Measurements from ENCODE around the gene LRRC8D. TPM values are rescaled to one million over a fixed set of nuclear protein-coding genes. Genes with fewer than 3 reads are reported as not detected.
A peak's percentile ranks its signal among the peaks of the same experiment; 100 is the strongest.

LRRC8D gene
- total RNA-seq, 2 experiments from 2014 or later: 14.4 to 15.0 TPM

DNA sequence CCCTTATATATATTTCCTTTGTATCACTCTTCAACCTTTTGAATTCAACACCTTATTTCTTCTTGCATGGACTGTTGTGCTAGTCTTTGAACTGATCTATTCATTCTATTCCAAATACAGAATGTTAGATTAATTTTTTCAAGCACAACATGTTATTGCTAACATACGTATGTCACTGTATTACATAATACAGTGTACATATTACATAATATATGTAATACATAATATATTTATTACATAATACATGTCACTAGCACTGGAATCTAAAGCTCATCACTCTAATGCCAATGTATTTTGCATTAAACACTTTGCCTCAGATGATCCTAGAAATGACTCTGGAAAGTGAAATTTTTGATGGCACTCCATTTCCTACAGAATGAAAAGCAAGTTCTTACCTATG lies 59.8 kb downstream of the LRRC8D start:
- intact Hi-C loops (cut with micrococcal nuclease): no loop called here
- CTCF ChIA-PET: interaction anchor here (1.4 to 1.9 kb wide), 2 partner anchors 37 to 107 kb away, joined by 3 to 6 read pairs; no protein-coding TSS in a partner anchor
- DNase-seq: no peak
- Mint-ChIP-seq H3K27me3 (ENCODE audit: low read depth) (no peaks in the 10 kb centered on the region), H3K27ac (no peak overlapping the region), H3K4me3 (no peak overlapping the region), H3K36me3 (ENCODE audit: low read depth) (peaks cover 38% of the 10 kb centered on the region), H3K9me3 (peaks cover 8% of the 10 kb centered on the region), H3K4me1 (ENCODE audit: low read depth) (peaks cover 51% of the 10 kb centered on the region)

DNA sequence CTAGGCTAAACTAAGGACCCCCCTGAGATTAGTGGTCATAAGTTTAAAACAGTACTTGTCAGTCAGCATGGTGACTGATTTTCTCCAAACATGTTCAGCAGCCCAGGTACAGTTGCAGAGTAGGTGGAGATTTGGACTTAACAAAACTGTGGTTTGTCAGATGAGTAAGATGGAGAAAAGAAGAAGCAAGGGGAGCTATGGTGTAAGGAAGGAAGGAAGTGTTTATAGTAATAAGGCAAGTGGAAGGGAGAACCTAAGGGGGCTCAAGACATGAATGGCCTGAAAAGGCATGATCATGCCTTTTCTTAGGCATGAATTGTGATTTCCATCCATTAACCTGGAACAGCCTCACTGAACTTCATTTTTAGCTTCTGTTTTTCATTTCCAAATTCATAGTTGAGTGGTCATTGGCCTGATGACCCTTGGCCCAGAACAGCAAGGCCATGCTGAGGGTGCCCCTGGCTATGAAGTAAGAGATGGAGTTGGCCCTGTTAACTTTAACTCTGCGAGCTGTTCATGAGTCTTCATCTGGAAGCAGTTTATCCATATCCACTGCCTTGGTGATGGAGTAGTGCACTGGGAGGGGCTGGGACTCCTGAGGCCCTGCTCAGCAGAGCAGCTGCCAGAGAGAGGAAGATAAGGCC lies 60.7 kb downstream of the LRRC8D start:
- Mint-ChIP-seq H3K27ac (no peak overlapping the region), H3K9me3 (peaks cover 8% of the 10 kb centered on the region), H3K27me3 (ENCODE audit: low read depth) (no peaks in the 10 kb centered on the region), H3K36me3 (ENCODE audit: low read depth) (peaks cover 37% of the 10 kb centered on the region), H3K4me1 (ENCODE audit: low read depth) (peaks cover 43% of the 10 kb centered on the region), H3K4me3 (no peak overlapping the region)
- peak; percentile 37 for DNase-seq
- intact Hi-C loops (cut with micrococcal nuclease): no loop called here
- CTCF ChIA-PET: interaction anchor here (1.4 to 1.9 kb wide), 2 partner anchors 38 to 106 kb away, joined by 3 to 6 read pairs; no protein-coding TSS in a partner anchor

DNA sequence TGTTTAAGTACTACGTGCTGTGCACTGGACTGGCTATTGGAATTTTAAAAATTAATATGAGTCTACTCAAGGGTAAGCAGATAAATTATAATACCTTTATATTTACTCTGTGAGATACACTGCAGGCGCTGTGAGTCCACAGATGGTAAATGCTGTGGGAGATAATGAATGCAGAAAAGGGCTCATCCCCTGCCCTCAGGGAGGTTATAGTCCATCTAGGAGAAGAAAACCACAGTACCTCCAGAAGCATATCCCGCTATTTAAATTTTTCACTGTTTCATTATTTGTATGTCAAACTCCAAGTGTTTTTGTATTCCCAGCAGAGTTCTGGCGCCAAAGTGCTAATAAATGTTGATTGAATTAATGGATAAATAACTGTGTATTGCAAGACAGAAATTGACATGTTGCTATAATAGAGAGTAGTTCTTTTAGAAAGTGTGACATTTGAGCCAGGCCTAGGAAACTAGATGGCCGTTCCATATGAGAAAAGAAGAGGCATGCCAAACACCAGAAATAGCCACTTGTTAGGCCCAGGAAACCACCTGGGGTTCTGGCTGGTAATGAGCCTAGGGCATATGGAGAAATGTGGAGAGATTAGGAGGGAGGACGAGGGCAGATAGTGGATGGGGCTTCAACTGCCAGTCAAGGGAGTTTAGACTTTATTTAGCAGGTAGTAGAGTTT lies 61.7 kb downstream of the LRRC8D start:
- peaks cover 41% of the 10 kb centered on the region for H3K4me1 Mint-ChIP-seq (ENCODE audit: low read depth)
- H3K27ac Mint-ChIP-seq: no peak overlapping the region
- no peak for DNase-seq
- H3K36me3 Mint-ChIP-seq (ENCODE audit: low read depth): peaks cover 37% of the 10 kb centered on the region
- CTCF ChIA-PET: interaction anchor here (1.9 kb wide), 1 partner anchor 39 kb away, joined by 6 read pairs; no protein-coding TSS in a partner anchor
- no peak overlapping the region for H3K4me3 Mint-ChIP-seq
- peaks cover 8% of the 10 kb centered on the region for H3K9me3 Mint-ChIP-seq
- no peaks in the 10 kb centered on the region for H3K27me3 Mint-ChIP-seq (ENCODE audit: low read depth)
- intact Hi-C loops (cut with micrococcal nuclease): no loop called here

DNA sequence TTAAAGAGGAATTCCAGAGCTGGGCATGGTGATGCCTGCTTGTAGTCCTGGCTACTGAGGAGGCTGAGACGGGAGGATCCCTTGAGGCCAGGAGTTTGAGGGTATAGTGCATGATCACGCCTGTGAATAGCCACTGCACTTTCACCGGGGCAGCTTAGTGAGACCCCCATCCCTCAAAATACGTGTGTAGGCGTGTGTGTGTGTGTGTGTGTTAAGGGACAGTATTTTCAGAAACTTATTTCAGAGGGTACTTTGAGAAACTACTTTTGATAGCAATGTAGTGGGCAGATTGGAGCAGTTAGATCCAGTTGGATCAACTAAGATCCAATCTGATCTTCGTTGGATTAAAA lies 62.2 kb downstream of the LRRC8D start:
- CTCF ChIA-PET: no interaction called here
- no peaks in the 10 kb centered on the region for H3K27me3 Mint-ChIP-seq (ENCODE audit: low read depth)
- H3K36me3 Mint-ChIP-seq (ENCODE audit: low read depth): peaks cover 37% of the 10 kb centered on the region
- DNase-seq: no peak
- H3K4me3 Mint-ChIP-seq: no peak overlapping the region
- intact Hi-C loops (cut with micrococcal nuclease): no loop called here
- peaks cover 8% of the 10 kb centered on the region for H3K9me3 Mint-ChIP-seq
- no peak overlapping the region for H3K27ac Mint-ChIP-seq
- peaks cover 35% of the 10 kb centered on the region for H3K4me1 Mint-ChIP-seq (ENCODE audit: low read depth)

DNA sequence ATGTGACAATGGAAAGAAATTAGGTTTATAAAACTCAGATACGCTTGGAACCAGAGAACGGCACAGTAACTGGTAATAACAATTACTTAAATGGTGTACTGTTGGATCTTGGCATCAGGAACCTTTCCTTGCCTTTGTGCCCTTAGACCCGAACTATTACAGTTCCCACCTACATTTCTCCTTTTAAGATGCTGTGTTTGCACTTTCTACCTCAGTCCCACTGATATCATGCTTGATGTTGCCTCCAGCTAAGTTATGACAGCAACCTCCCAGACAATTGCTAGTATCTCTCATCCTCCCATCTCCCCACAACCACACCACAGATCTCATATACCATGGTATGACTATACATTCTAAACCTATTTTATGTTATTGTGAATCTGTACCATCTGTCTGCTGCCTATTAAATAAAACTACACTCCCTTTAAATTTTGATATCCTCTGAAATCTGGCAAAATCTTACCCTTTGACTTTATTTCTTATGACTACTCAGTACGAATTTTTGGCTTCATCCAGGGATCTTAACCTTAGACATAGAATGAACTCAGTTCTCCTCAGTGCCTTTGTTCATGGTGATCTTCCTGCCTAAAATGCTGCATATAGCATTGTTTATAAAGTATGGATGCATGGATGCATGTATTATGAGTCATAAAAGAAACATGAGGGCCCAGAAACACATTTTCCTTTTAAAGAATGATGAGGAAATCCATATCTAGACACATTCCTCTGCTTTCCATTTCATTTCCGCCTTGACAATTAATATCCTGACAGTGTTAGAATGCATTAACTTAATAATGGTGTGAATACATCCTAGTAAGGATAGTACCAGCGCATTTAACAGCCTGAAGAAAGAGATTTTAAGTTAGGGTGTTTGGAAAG lies 64.1 kb downstream of the LRRC8D start:
- intact Hi-C loops (cut with micrococcal nuclease): no loop called here
- no peak for DNase-seq
- Mint-ChIP-seq H3K36me3 (ENCODE audit: low read depth) (peaks cover 34% of the 10 kb centered on the region), H3K4me1 (ENCODE audit: low read depth) (peaks cover 35% of the 10 kb centered on the region), H3K27me3 (ENCODE audit: low read depth) (no peaks in the 10 kb centered on the region), H3K27ac (no peak overlapping the region), H3K4me3 (no peak overlapping the region), H3K9me3 (peaks cover 8% of the 10 kb centered on the region)
- CTCF ChIA-PET: no interaction called here

DNA sequence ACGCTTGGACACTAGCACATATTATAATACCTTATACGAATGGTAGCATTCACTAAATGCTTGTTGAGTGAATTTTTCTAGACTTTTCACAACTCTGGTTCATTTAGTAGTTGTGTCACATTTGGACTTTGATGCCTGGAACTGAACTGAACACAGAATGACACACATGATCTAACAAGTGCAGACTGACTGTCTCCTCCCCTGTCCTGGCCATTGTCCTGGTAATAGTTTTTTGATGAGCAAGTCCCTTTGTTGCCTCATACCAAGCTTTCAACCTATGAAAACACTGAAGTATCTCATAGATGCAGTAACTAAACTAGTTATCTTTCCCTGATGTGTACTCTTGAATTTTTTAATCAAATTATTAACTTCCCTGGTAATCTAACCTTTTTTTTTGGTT lies 66.4 kb downstream of the LRRC8D start:
- CTCF ChIA-PET: no interaction called here
- intact Hi-C loops (cut with micrococcal nuclease): no loop called here
- H3K27ac Mint-ChIP-seq: no peak overlapping the region
- peaks cover 32% of the 10 kb centered on the region for H3K4me1 Mint-ChIP-seq (ENCODE audit: low read depth)
- DNase-seq: no peak
- H3K36me3 Mint-ChIP-seq (ENCODE audit: low read depth): peaks cover 31% of the 10 kb centered on the region
- no peaks in the 10 kb centered on the region for H3K9me3 Mint-ChIP-seq
- H3K4me3 Mint-ChIP-seq: no peak overlapping the region
- no peaks in the 10 kb centered on the region for H3K27me3 Mint-ChIP-seq (ENCODE audit: low read depth)

DNA sequence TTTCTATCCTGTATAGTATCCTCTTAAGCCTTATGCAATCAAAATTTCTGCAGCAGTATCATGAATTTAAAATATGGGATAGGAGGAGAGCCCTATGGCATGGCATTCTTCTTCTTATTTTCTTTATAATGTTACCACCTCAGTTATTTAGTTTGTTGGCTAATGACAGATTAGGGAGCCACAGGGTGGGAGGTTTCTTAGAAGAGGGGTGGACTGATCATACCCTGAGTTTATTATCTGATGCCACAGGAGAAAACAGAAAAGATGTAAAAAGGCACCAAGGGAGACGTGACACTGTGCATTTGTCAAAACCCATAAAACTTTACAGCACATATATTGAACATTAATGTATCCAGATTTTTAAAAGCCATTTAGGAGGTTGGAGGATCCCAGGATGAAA lies 66.9 kb downstream of the LRRC8D start:
- Mint-ChIP-seq H3K27ac (no peak overlapping the region), H3K27me3 (ENCODE audit: low read depth) (no peaks in the 10 kb centered on the region), H3K4me3 (no peak overlapping the region), H3K9me3 (no peaks in the 10 kb centered on the region), H3K4me1 (ENCODE audit: low read depth) (peaks cover 29% of the 10 kb centered on the region), H3K36me3 (ENCODE audit: low read depth) (peaks cover 27% of the 10 kb centered on the region)
- no peak for DNase-seq
- CTCF ChIA-PET: no interaction called here
- intact Hi-C loops (cut with micrococcal nuclease): no loop called here

DNA sequence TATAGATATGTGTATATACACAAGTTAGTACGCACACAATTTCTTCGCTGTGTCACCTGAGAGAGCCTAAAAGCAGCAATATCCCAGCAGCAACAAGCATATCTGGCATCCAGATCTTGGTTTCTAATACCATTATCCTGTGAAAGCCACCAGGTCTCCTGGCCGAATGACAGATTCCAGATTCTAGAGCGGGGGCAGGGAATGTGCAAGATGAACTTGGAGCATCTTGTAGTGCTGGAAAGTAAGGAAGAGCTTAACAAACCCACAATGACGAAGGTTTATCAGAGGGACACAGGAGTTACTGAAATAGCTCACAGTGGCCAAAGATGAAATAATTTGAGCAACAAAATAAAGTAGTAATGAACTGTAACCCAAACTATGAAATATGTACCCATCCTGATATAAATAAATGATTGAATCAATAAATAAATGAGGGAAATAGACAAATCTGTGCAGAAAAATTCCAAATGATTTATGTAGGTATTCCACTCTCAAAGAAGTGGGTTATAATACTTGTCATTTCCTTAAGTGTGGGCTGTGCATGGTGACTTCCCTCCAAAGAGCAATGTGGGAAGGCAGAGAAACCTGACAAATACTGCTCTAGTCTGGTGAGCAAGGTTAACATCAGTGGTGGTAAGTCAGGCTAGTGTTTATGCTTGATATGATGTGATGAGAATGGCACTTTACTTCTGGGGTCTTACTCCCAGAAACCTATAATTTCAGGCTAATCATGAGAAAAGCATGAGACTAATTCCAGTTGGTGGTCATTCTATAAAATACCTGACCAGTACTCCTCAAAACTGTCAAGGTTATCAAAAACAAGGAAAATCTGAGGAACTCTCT lies 67.9 kb downstream of the LRRC8D start:
- peaks cover 19% of the 10 kb centered on the region for H3K36me3 Mint-ChIP-seq (ENCODE audit: low read depth)
- peaks cover 20% of the 10 kb centered on the region for H3K4me1 Mint-ChIP-seq (ENCODE audit: low read depth)
- no peaks in the 10 kb centered on the region for H3K27me3 Mint-ChIP-seq (ENCODE audit: low read depth)
- intact Hi-C loops (cut with micrococcal nuclease): no loop called here
- DNase-seq: no peak
- CTCF ChIA-PET: no interaction called here
- H3K27ac Mint-ChIP-seq: no peak overlapping the region
- no peaks in the 10 kb centered on the region for H3K9me3 Mint-ChIP-seq
- H3K4me3 Mint-ChIP-seq: no peak overlapping the region

DNA sequence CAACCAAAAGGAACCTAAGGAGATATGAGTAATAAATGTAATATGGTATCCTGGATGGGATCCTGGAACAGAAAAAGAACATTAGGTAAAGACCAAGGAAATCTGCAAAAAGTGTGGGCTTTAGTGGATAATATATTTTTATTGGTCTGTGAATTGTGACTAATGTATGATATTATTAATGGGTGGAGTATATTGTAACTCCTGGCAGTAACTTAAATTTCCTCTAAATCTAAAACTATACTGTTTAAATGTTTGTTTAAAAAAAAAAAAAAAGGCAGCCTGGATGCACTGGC lies 68.4 kb downstream of the LRRC8D start:
- H3K4me1 Mint-ChIP-seq (ENCODE audit: low read depth): peaks cover 18% of the 10 kb centered on the region
- CTCF ChIA-PET: no interaction called here
- no peak overlapping the region for H3K4me3 Mint-ChIP-seq
- H3K36me3 Mint-ChIP-seq (ENCODE audit: low read depth): peaks cover 17% of the 10 kb centered on the region
- H3K27me3 Mint-ChIP-seq (ENCODE audit: low read depth): no peaks in the 10 kb centered on the region
- DNase-seq: no peak
- no peaks in the 10 kb centered on the region for H3K9me3 Mint-ChIP-seq
- intact Hi-C loops (cut with micrococcal nuclease): no loop called here
- H3K27ac Mint-ChIP-seq: no peak overlapping the region

DNA sequence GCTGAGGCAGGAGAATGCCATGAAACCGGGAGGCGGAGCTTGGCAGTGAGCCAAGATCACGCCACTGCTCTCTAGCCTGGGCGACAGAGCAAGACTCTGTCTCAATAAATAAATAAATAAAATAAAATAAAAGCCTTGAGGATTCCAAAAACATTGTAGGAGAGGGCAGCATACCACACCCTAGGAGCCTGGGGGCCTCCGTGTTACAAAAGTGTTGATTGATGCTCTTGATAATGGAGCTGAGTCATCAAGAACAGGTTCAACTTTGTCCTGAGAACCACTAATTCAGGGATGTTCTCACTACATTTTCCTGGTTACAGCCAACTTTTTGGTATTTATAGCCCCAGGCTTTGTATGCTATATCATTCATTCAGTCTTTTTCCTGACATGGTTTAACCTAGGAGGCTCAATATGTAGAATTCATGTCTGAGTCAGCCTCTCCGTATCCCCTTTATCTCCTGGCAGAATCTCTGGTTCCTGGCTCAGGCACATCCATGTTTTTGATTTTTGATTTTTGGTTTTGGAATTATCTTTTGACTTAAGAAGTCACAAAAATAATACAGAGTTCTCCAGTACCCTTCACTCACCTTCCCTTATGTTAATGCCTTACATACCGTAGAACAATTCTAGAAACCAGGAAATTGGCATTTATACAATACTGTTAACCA lies 69.4 kb downstream of the LRRC8D start:
- Mint-ChIP-seq H3K4me3 (no peak overlapping the region), H3K36me3 (ENCODE audit: low read depth) (peaks cover 12% of the 10 kb centered on the region), H3K27ac (peak overlapping the region; percentile 13), H3K4me1 (ENCODE audit: low read depth) (peaks cover 21% of the 10 kb centered on the region), H3K27me3 (ENCODE audit: low read depth) (no peaks in the 10 kb centered on the region), H3K9me3 (no peaks in the 10 kb centered on the region)
- DNase-seq: no peak
- CTCF ChIA-PET: no interaction called here
- intact Hi-C loops (cut with micrococcal nuclease): no loop called here

DNA sequence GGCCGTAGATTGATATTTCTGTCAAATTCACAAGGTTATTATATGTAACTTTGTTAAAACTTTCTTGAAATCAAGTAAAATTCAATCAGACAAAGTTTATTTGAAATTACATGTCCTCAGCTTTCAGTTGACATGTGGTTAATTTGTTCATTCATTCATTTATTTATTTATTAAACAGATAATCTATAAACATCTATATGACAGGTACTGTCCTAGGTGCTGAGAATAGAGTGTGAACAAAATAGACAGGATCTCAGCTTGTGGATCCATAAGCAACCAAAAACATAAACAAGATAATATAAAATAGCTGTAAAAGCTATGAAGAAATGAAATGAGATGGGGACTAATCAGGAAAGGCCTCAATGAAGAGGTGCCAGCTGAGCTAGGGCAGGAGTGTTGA lies 72.0 kb downstream of the LRRC8D start:
- Mint-ChIP-seq H3K36me3 (ENCODE audit: low read depth) (peaks cover 19% of the 10 kb centered on the region), H3K27ac (no peak overlapping the region), H3K27me3 (ENCODE audit: low read depth) (no peaks in the 10 kb centered on the region), H3K4me3 (no peak overlapping the region), H3K9me3 (no peaks in the 10 kb centered on the region), H3K4me1 (ENCODE audit: low read depth) (peaks cover 23% of the 10 kb centered on the region)
- intact Hi-C loops (cut with micrococcal nuclease): no loop called here
- CTCF ChIA-PET: no interaction called here
- DNase-seq: no peak
